Measurements from ENCODE around the gene CDKN2D.

GRCh38 chr19:10560154-10560553 lies 8.6 kb downstream of the CDKN2D start:
- no peak for TF ChIP-seq CTCF (conservative IDR thresholded peaks at IDR 0.05)
- TF ChIP-seq ZFX (IDR thresholded peaks at IDR 0.05): no peak
